Kasumi-1 (cell line): ENCODE measurements around the gene RPGR.

Experiments
- DNase-seq, 2 experiments: peaks; one replicate each; lab custom pipeline; 2025; lab: John Stamatoyannopoulos, UW

RPGR gene

DNA sequence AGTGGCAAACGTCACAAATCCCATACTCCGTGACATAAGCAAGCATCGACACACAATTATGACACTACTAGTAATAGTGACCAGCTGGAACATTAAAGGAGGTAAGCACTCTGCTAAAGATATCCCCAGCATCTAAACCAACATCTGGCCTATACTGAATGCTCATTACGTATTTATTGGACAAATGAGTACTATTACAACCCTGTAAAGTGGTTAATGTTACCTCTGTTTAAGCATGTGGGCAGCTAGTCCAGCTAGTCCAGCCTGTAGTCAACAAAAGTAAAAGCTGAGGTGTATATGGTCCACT lies 419 bp upstream of the RPGR start:
- peak in 1 of 2 experiments; percentile 40 for DNase-seq

DNA sequence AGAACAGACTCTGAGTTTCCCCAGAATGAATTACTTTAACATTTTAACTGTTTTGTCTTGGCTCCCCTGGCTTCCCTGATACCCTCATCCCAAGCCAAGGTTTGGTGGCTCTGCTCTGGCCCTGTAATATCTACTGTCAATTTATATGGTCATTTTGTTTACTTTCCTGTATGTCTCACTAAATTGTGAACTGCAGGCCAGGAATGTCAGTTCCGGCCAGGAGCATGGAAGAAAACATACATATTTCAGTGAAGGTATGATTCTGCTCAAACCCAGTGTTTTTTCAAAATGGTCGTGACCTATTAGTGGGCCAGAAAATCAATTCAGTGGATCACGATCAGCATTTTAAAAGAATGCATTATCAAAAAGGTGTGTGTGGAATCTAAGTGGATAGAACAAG lies 1.2 kb downstream of the RPGR start:
- no peak for DNase-seq

DNA sequence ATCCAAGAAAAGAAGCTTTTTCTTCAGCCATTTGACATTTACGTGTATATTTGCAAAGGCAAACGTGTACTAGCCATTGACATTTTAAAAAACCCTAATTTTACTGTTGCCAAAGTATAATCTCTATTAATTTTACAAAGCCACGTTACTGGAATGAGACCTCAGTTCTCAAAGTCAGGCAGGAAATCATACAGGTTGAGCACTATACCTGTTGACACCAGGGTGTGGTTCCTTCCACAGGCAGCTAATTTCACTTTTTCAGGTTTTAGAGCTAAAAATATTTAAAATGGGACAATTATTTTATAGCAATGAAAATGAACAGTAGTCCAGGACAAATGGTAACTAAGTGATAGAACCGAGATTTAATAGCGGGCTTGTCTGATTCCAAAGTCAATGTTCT lies 6.5 kb downstream of the RPGR start:
- no peak for DNase-seq

DNA sequence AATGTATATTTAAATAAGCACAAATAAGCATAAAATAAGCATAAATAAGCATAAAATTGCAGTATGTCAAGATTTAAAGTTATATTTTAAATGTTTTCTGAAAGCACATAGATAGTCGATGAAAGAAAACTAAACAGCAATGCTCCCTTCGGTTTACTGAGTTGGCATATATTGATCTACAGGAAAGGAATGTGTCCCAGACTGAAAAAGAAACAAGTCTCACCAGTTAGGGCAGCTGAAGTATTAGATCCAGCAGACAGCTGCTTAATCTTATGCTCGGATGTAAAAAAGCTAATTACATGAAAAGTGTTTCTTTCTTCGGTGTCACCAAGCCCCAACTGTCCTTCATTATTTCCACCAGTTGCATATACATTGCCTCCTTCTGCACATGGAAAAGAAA lies 8.7 kb downstream of the RPGR start:
- DNase-seq = no peak

DNA sequence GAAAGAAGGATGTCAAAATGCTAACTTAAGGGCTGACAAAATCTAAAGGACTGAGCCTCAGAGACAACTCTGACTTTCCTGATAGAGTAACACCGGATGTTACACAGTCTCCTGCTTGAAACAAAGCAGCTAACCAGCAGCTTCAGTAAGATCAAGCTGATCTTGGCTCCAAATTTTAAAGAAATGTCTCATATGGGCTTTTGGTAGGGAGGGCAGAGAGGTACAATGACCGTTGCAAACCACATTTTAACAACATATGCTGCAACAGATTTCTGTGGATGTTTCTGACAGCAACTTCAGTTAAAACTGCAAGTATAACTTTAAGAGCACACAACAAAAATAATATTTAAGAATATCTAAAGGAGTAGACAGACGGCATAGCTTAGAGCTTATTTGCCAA lies 9.1 kb downstream of the RPGR start:
- peak; percentile 13 to 38 for DNase-seq

DNA sequence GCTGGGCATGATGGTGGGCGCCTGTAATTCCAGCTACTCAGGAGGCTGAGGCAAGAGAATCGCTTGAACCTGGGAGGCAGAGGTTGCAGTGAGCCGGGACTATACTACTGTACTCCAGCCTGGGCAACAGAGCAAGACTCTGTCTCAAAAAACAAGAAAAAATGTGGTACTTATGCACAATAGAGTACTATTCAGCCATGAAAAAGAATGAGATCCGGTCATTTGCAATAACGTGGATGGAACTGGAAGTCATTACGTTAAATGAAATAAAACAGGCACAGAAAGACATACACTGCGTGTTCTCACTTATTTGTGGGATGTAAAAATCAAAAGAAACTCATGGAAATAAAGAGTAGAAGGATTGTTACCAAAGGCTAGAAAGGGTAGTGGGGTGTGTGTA lies 12.1 kb downstream of the RPGR start:
- no peak for DNase-seq

DNA sequence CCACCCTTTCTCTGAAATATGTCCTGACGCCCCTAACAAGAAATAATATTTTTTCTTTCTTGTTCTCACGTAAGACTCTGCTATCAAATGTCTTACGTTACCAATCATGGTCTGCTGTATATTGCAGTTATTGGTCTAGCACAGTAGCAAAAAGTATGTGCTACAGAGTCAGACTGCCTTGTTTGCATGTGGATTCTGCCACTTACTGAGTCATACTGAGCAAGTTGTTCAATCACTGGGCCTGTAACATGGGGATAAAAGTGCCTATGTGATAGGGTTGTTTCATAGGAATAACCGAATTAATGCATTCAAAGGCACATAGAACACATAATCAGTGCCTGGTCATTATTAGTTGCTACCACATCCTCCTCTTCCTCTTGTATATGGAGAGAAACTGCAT lies 14.1 kb downstream of the RPGR start:
- no peak for DNase-seq

DNA sequence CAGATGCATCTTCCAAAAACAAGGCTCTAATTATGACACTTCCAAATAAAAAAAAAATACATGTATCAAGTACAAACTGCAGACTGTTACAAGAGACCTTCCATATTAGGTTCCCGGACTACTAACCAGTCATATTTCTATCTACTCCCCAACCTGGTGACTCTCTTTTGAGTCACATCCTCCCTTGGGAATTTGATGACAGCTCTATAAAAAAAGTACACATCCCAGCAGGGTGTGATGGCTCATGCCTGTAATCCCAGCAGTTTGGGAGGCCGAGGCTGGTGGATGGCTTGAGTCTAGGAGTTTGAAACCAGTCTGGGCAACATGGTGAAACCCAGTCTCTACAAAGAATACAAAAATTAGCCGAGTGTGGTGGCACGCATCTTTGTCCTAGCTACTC lies 14.9 kb downstream of the RPGR start:
- no peak for DNase-seq

DNA sequence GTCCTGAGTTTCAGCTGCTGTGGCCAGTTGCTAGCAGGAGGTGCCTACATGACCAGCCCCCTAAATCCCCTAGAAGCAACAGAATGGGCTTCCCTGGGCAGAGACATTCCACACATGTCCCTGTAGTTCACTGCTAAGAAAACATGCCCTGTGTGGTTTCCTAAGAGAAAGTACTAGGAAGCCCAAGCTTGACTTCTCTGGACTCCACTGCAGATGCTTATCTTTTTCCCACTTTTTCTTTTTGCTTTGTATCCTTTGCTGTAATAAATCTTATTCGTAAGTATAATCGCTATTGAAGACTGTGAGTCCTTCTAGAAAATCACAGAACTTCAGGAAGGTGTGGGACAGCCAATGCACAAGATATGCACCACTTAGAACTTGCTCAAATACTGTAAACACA lies 15.6 kb downstream of the RPGR start:
- DNase-seq = no peak

DNA sequence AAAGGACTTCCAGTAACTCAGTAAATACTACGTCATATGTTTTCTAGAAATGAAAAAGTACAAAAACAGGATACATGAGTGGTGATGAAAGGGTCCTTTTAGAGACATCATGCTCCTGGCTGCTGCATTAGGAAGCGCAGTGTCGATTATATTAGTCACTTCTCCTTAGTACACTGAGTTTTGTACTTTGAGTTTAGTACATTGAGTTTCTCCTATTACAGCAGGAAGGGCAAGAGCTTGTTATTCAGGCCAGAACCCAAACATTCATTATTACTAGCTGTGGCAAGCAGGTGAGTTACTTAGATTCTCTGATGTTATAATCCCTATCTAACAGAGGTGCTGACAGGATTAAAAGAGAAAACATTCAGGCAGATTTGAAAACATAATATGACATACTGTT lies 21.3 kb downstream of the RPGR start:
- no peak for DNase-seq

DNA sequence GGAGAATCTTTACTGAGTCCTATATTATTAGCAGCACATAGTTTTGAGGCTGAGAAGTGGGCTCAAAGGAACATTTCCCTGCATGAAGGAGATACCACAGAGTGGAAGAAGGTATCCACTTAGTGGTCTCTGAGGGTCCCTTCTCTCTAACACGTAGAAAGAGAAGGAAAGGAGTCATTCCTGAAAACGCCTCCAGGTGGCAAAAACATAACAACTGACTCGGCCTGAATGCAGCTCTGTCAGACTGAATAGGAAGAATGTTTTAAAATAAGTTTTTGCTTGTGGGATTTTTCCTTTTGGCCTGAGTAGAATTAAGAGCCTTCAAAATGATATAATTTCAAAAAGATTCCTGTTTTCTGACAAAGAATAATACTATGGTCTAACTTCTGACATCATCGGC lies 23.3 kb downstream of the RPGR start:
- peak in 1 of 2 experiments; percentile 23 for DNase-seq

DNA sequence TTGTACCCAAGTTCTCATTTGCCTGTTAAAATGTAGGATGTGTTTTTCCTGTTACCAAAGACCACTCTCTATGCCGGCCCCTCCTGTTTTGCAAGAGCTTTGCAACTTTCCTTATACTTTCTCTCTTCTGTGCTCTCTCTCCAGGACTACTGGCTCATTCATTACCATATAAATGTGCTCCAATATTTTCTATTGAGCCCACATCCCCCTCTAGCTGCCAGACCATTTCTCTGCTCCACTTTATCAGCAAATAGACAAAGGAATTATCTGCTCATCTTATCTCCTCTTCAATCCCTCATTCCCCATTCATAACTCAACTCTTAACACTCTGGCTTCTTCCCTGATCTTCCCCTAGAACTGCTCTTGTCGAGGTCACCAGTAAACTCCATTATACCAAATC lies 33.6 kb downstream of the RPGR start:
- DNase-seq = peak in 1 of 2 experiments; percentile 0

DNA sequence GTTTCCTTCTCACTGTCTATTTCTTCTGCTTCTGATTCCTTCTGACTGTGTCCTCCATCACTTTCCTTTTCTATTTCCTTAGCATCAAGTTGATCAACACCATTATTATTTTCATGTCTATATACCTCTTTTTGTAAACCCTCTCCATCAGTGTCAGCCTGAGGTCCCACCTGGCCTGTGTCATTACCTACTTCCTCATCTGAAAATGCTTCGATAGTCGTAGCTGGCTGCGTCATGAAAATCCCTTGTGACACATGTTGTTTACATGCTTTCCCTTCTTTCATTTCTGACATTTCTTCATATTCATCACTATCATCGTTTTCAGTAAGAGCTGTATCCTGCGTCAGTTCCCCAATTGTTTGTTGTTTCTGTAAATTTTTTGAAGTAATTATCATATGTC lies 39.6 kb downstream of the RPGR start:
- DNase-seq = no peak

DNA sequence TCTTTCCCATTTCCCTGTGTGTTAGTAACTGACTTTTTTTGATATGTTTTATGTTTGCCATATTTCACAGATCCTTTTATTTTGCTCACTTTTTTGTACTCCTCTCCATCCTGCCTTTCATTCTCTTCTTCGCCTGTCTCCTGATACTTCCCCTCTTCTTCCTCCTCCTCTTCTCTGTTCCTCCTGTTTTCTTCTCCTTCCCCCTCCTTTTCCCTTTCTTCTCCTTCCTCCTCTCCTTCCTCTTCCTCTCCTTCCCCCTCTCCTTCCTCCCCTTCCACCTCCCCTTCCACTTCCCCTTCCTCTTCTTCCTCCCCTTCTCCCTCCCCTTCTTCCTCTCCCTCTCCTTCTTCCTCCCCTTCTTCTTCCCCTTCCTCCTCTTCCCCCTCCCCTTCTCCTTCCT lies 41.7 kb downstream of the RPGR start:
- no peak for DNase-seq

DNA sequence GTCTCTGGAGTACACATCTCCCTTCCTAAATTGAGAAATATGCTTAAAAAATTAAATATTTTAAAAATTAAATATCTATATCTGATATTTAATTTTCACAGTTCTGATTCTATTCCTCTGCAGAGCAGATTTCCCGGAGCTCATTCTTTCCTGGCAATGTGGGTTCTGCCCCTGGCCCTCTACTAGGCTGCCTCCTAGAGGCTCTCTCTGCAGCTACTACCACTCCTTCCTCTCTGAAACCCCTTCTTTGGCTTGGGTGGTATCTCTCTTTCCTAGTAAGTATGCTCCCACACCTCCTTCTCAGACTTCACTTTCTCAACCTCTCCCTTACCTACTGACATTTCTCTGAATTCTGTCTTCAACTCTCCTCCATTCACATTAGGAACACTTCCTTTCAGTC lies 45.3 kb downstream of the RPGR start:
- DNase-seq = peak in 1 of 2 experiments; percentile 1

DNA sequence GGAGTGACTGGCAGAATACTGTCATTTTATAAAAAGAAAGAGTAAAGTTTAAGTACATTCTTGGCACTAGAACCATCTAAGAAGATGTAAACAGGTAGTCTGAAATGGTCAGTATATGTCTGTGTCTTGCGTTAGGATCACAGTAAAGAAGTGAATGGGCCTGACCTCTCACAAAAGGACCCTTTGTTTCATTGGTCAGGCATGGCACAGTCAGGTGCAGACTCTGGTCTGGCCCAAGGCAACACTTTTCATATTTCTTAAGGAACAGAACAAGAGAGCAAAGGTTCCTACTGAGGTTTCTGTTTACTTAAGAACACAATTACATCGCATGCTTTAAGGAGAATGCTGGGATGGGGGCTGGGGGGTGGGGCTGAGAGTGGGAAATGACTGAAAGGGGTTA lies 48.1 kb downstream of the RPGR start:
- DNase-seq = no peak

DNA sequence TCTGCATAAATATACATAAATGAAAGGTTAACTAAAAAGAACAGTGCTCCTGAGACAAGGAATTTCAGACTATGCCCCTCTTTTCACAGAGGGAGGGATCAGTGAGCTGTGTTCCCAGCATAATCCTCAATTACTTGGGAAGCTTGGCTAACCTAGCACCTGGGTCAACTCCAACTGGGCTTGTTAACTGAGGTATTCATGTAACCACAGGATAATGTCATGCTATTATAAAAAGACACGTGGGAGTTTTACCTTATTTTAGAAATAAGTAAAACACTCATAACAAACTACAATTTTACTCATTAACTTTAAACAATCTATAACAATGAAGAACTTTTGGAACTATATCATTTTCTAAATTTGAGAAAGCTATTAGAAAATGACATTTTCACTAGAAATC lies 48.6 kb downstream of the RPGR start:
- DNase-seq = no peak

DNA sequence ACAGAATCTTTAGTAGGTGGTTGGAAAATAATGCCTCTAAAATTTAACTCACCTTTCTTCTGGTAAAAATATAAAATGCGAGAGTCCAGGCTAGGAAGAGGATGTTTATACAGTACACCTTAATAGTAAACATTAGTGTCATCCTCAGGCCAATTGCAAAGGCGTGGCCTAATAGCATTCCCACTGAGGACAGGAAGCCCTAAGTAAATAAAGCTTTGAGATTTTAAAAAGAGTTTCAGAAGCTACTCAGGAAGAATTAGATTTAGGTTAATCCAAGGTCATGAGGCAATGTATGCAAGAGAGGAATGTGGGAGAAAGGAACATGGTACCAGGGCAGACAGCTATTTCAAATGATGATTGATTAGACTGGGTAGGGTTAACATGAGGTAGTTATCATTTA lies 49.5 kb downstream of the RPGR start:
- DNase-seq = no peak

DNA sequence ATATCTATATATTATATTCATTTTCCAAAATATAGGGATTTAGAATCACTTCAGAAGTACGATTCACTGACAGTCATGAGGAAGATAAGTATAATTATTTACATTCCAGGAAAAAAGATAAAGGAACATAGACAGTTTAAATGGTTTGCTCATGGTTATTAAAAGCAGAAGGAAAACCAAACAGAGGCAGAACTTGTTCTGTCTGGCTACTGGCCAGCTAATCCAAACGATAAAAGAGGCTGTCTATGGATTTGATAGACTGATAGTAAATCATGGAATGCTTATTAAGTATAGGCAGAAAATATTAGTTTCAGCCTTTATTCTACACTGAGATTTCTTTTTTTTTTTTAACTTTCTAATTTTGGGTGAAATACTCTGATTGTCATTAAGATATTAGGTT lies 50.2 kb downstream of the RPGR start:
- DNase-seq = no peak

DNA sequence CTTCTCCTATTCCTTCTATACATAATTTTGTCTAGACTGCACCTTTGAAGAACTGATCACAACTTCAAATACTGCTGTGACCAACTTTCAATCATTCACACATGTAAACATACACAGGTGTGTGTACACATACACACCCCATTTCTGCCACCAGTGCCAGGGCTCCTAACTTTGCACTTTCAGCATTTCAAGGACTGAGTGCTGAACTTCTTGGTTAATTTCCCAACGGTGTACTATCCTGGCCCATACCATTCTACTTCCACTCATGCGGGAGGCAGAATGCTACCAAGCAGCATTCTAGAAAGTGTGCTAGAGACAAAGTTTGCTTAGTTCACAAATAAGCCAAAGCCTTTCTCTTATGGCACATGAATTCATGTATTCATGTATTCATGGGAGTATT lies 51.2 kb downstream of the RPGR start:
- DNase-seq = no peak

DNA sequence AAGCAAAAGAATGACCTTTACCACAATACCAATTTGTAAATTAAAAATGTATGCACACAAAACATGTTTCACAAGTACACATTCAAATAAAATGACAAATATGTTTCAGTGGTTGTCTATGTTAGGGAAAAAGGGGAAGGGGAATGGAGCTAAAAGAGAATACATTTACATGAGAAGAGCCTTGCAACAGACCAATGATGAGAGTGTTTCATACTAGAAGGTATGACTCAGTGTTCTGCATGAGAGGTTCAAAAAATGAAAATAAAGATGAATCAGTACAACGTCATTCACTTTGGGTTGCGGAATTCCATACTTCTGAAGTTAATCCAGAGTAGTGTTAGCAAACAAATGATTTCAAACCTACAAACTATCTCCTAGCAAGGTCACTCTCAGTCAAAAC lies 51.7 kb downstream of the RPGR start:
- DNase-seq = no peak

DNA sequence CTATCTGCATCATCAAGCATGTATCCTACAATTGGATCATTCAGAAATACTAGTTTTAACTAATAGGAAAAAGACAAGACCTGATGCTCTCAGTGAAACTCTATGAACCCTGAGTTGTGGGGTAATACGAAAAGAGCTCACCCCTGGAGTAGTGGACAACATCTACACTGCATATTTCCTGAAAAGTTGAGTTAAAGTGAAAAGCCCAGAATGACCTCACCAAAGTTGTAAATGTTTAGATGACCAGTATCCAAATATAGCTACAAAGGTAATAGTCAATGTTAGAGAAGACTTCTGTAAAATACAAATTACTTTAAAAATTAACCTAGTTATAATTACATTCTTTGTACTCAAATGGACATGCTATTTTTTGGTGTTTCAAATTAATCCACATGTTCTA lies 53.9 kb downstream of the RPGR start:
- no peak for DNase-seq

DNA sequence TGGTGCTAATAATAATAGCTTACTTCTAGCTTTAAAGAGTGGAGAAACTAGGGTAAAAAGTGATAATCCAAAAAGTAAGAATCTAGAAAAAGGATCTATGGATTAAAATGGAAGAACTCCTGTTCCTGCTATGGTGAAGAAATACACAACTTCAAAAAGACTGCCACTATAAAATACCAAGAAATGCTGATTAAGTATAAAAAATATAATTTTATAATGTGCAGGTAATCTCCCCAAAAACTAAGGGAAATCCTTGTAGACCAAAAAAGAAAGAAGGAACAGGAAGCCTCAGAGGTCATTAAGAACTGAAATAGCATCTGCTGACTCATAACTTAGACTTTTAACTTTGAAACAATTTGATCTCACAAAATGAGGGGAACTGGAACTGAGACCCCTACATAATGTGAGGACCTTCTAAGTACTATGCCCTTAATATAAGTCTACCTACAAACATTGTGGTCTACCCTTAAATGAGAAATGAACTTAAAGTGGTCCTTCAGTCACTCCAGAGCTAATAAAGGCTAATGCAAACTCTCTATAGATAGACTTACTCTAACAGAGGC lies 56.1 kb downstream of the RPGR start:
- DNase-seq = no peak

DNA sequence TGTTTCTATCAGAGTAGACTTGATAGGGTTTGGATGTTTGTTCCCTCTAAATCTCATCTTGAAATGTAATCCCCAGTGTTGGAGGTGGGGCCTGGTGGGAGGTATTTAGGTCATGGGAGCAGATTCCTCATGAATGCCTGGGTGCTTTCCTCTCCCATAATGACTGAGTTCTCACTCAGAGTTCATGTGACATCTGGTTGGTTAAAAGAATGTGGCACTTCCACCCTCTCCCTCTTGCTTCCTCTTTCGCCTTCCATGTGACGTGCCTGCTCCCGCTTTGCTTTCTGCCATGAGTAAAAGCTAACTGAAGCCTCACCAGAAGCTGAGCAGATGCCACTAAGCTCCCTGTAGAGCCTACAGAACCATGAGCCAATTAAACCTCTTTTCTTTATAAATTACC lies 59.3 kb downstream of the RPGR start:
- DNase-seq = peak in 1 of 2 experiments; percentile 5
